Measurements from ENCODE around the gene NPLOC4. TPM values are rescaled to one million over a fixed set of nuclear protein-coding genes. Genes with fewer than 3 reads are reported as not detected.

NPLOC4 gene
- total and polyA plus RNA-seq, 9 of the 15 experiments (the other 6 are each of a cell fraction or from before 2014, with no cell fraction given) = 1.5 to 116 (median 64.5) TPM

- no peak for TF ChIP-seq ZNF639 (CRISPR knock-in tag; conservative IDR thresholded peaks at IDR 0.05 in 1 of 2, IDR thresholded peaks at IDR 0.05 in 1 of 2)
- TF ChIP-seq E2F4 (CRISPR knock-in tag; IDR thresholded peaks at IDR 0.05; ENCODE audit: low read depth) = no peak
Measured at GRCh38 chr17:81535480-81536298, 101.2 kb downstream of the NPLOC4 start (continued).

GRCh38 chr17:81535007-81535328 lies 101.9 kb downstream of the NPLOC4 start:
- intact Hi-C loops (cut with micrococcal nuclease) = no loop called here
- no peak overlapping the region for H3K4me2 ChIP-seq (ENCODE audit: insufficient read depth, low read length)
- H2AFZ ChIP-seq (ENCODE audit: low read depth, low read length) = no peak overlapping the region
- H3K9ac ChIP-seq (ENCODE audit: insufficient read depth in 1 of 2, low read depth in 2 of 2, low read length in 2 of 2) = no peak overlapping the region
- 0 out of 2 replicates have a peak, but pooled peaks have one; percentile 15 for TF ChIP-seq POLR2A (conservative IDR thresholded peaks at IDR 0.05)
- no peak for TF ChIP-seq HLTF (IDR thresholded peaks at IDR 0.05)
- TF ChIP-seq ZNF347 (CRISPR knock-in tag; IDR thresholded peaks at IDR 0.05; ENCODE audit: low read depth) = no peak
- no peak for TF ChIP-seq ZKSCAN1 (IDR thresholded peaks at IDR 0.05; ENCODE audit: low read depth, low read length)
- TF ChIP-seq BMI1 (IDR thresholded peaks at IDR 0.05; ENCODE audit: low read length) = no peak
- TF ChIP-seq RBM25 (IDR thresholded peaks at IDR 0.05; ENCODE audit: low read depth, low read length, severe bottlenecking) = no peak
- POLR2A ChIA-PET = interaction anchor here (0.6 kb wide), 1 partner anchor 284 kb away, joined by 3 read pairs; no protein-coding TSS in a partner anchor
- DNase-seq (ENCODE audit: extremely low read depth in 1 of 4, low spot score in 3 of 4) = no peak
- peaks cover 13% of the 10 kb centered on the region; the same call in 1 of the 2 replicates for H4K20me1 ChIP-seq (replicated peaks; ENCODE audit: control insufficient read depth, insufficient read depth, low read length)
- H3K4me1 ChIP-seq (replicated peaks in 1 of 2; ENCODE audit: control insufficient read depth in 2 of 2, insufficient read depth in 2 of 2, low read length in 2 of 2) = peaks cover 0 to 56% of the 10 kb centered on the region in 2 experiments; a peak in 2 of 5 replicates
- CTCF ChIA-PET (ENCODE audit: low intra/inter-chr PET ratio) = no interaction called here
- no peak for ATAC-seq
- no TSS peak for BruUV-seq (replicated peaks)
- H3K36me3 ChIP-seq (ENCODE audit: control insufficient read depth, insufficient read depth, low read length) = peaks cover 16% of the 10 kb centered on the region; the same call in 1 of the 3 replicates
- H3K4me3 ChIP-seq = no peak overlapping the region
- in situ Hi-C loops (cut with MboI) = no loop called here
- 7% methylated on average over 3 of the region's 5 CpGs for WGBS (ENCODE audit: insufficient coverage, low coverage, missing lambda C conversion rate)
- H3K27me3 ChIP-seq (ENCODE audit: control insufficient read depth in 2 of 2, insufficient read depth in 2 of 2, low read length in 2 of 2) = no peaks in the 10 kb centered on the region
- H3K27ac ChIP-seq (ENCODE audit: extremely low read depth, low read depth, low read length) = no peak overlapping the region
- no peak for FAIRE-seq
- no peaks in the 10 kb centered on the region for H3K79me2 ChIP-seq (ENCODE audit: control insufficient read depth, insufficient read depth, low read length)
- H3K9me1 ChIP-seq (ENCODE audit: control insufficient read depth, insufficient read depth, low read length) = peaks cover 4% of the 10 kb centered on the region
- H3K9me3 ChIP-seq (replicated peaks; ENCODE audit: control insufficient read depth, insufficient read depth, low read depth, low read length) = 0 out of 2 replicates have a peak, but pooled peaks cover 2% of the 10 kb centered on the region

All from K562 (cell line).